ENCODE data around the gene COG5.
A peak's percentile ranks its signal among the peaks of the same experiment; 100 is the strongest.

The COG5 gene

GRCh38 chr7:107453388-107453787, 110.3 kb downstream of the COG5 start:
- CTCF ChIA-PET: interaction anchor here (0.6 kb wide), 1 partner anchor 14 kb away, joined by 3 read pairs; no protein-coding TSS in a partner anchor

GRCh38 chr7:107450970-107451369, 112.8 kb downstream of the COG5 start:
- TF ChIP-seq INSM2 (tag by site-specific recombination; IDR thresholded peaks at IDR 0.05) (no peak), ZNF311 (tag by site-specific recombination; IDR thresholded peaks at IDR 0.05; ENCODE audit: borderline replicate concordance) (no peak), ZNF184 (tag by site-specific recombination; IDR thresholded peaks at IDR 0.05) (no peak), ZNF600 (tag by site-specific recombination; IDR thresholded peaks at IDR 0.05) (no peak), ZNF501 (tag by site-specific recombination; IDR thresholded peaks at IDR 0.05) (no peak), ZNF19 (tag by site-specific recombination; IDR thresholded peaks at IDR 0.05; ENCODE audit: low read depth) (no peak), FEZF1 (tag by site-specific recombination; IDR thresholded peaks at IDR 0.05) (no peak), ZNF623 (tag by site-specific recombination; IDR thresholded peaks at IDR 0.05) (no peak)
- ChIA-PET CTCF (interaction anchor here (0.6 kb wide), 1 partner anchor 1395 kb away, joined by 3 read pairs; no protein-coding TSS in a partner anchor), POLR2A (no interaction called here)
- Histone ChIP-seq H3K4me1 (ENCODE audit: control insufficient read depth, insufficient read depth, low read length) (no peaks in the 10 kb centered on the region), H3K36me3 (ENCODE audit: control insufficient read depth in 2 of 2, insufficient read depth in 1 of 2, low read length in 2 of 2) (no peaks in the 10 kb centered on the region), H3K9me3 (ENCODE audit: control insufficient read depth, insufficient read depth, low read depth, low read length) (no peaks in the 10 kb centered on the region), H3K4me3 (ENCODE audit: low read depth, low read length) (no peak overlapping the region), H3K27ac (ENCODE audit: extremely low read depth, low read depth, low read length) (no peak overlapping the region)

More at GRCh38 chr7:107453388-107453787, 110.3 kb downstream of the COG5 start:
- POLR2A ChIA-PET: no interaction called here
- H3K27ac ChIP-seq (ENCODE audit: extremely low read depth, low read depth, low read length): no peak overlapping the region
- H3K9me3 ChIP-seq (ENCODE audit: control insufficient read depth, insufficient read depth, low read depth, low read length): no peaks in the 10 kb centered on the region
- H3K36me3 ChIP-seq (ENCODE audit: control insufficient read depth in 2 of 2, insufficient read depth in 1 of 2, low read length in 2 of 2): no peaks in the 10 kb centered on the region
- TF ChIP-seq ATF2 (tag by site-specific recombination; IDR thresholded peaks at IDR 0.05; ENCODE audit: low read depth) (0 out of 2 replicates have a peak, but pooled peaks have one; percentile 10), ZNF138 (tag by site-specific recombination; IDR thresholded peaks at IDR 0.05; ENCODE audit: borderline replicate concordance) (no peak)
- no peaks in the 10 kb centered on the region for H3K4me1 ChIP-seq (ENCODE audit: control insufficient read depth, insufficient read depth, low read length)
- no peak overlapping the region for H3K4me3 ChIP-seq (ENCODE audit: low read depth, low read length)

GRCh38 chr7:107446988-107447387, 116.7 kb downstream of the COG5 start:
- CTCF ChIA-PET: no interaction called here
- no peaks in the 10 kb centered on the region for H3K9me3 ChIP-seq (ENCODE audit: control insufficient read depth, insufficient read depth, low read depth, low read length)
- no peak overlapping the region for H3K27ac ChIP-seq (ENCODE audit: extremely low read depth, low read depth, low read length)
- H3K36me3 ChIP-seq (ENCODE audit: control insufficient read depth in 2 of 2, insufficient read depth in 1 of 2, low read length in 2 of 2): no peaks in the 10 kb centered on the region
- no peak for TF ChIP-seq ZSCAN23 (tag by site-specific recombination; IDR thresholded peaks at IDR 0.05)
- TF ChIP-seq KLF16 (tag by site-specific recombination; IDR thresholded peaks at IDR 0.05): no peak
- TF ChIP-seq PRDM4 (tag by site-specific recombination; IDR thresholded peaks at IDR 0.05): no peak
- no peak for TF ChIP-seq ZNF175 (tag by site-specific recombination; IDR thresholded peaks at IDR 0.05)
- no peak for TF ChIP-seq ZFP3 (tag by site-specific recombination; IDR thresholded peaks at IDR 0.05; ENCODE audit: low read depth)
- no peak for TF ChIP-seq ZNF629 (tag by site-specific recombination; IDR thresholded peaks at IDR 0.05)
- no peak for TF ChIP-seq ZNF26 (tag by site-specific recombination; IDR thresholded peaks at IDR 0.05)
- TF ChIP-seq ZNF692 (tag by site-specific recombination; IDR thresholded peaks at IDR 0.05): no peak
- TF ChIP-seq ZNF488 (tag by site-specific recombination; IDR thresholded peaks at IDR 0.05): no peak
- no peak for TF ChIP-seq ZNF350 (tag by site-specific recombination; IDR thresholded peaks at IDR 0.05)
- no peak for TF ChIP-seq ZNF362 (tag by site-specific recombination; IDR thresholded peaks at IDR 0.05)
- no peak for TF ChIP-seq TRIM28 (IDR thresholded peaks at IDR 0.05; ENCODE audit: borderline replicate concordance, low read length)
- H3K4me3 ChIP-seq (ENCODE audit: low read depth, low read length): no peak overlapping the region
- POLR2A ChIA-PET: no interaction called here
- no peaks in the 10 kb centered on the region for H3K4me1 ChIP-seq (ENCODE audit: control insufficient read depth, insufficient read depth, low read length)

All from HEK293 (cell line).